Astrocyte of the cerebellum (primary cell): Measurements from ENCODE around the gene ZNF326.

ENCODE experiments used
- DNase-seq: peaks from one replicate; pipeline ENCODE4 v3.0.0-alpha.2; 2011; ENCODE audit warnings: low read depth
- H3K4me3 ChIP-seq: 2 replicates; pipeline ENCODE4 v1.5.1; 2011; ENCODE audit warnings: mild to moderate bottlenecking, low read depth, low read length, moderate library complexity
- CTCF ChIP-seq: IDR thresholded peaks from 2 replicates; pipeline ENCODE4 v1.5.1; 2012; ENCODE audit warnings: low read length, low read depth, moderate library complexity, mild to moderate bottlenecking; ENCODE audit errors: missing control alignments
- in situ Hi-C: cut with HindIII; loops from 2 replicates; pipeline ENCODE4 v1.10.0; 2017; ENCODE audit warnings: low sequenced_read_pairs

ZNF326 gene

GRCh38 chr1:90012300-90012699, 17.4 kb downstream of the ZNF326 start:
- H3K4me3 ChIP-seq: no peak overlapping the region
- no peak for TF ChIP-seq CTCF
- no peak for DNase-seq
- in situ Hi-C loops: no loop called here

- in situ Hi-C loops: no loop called here
- no peak for TF ChIP-seq CTCF
- H3K4me3 ChIP-seq: no peak overlapping the region
- DNase-seq: no peak
Observed at GRCh38 chr1:90023691-90024090, 28.8 kb downstream of the ZNF326 start.

- in situ Hi-C loops: no loop called here
- H3K4me3 ChIP-seq: no peak overlapping the region
- TF ChIP-seq CTCF: no peak
- DNase-seq: no peak
Observed at GRCh38 chr1:90027281-90027680, 32.4 kb downstream of the ZNF326 start.

GRCh38 chr1:90039652-90040051, 44.7 kb downstream of the ZNF326 start:
- in situ Hi-C loops: no loop called here
- no peak overlapping the region for H3K4me3 ChIP-seq
- no peak for TF ChIP-seq CTCF
- DNase-seq: no peak

GRCh38 chr1:90043586-90043985, 48.7 kb downstream of the ZNF326 start:
- in situ Hi-C loops: no loop called here
- H3K4me3 ChIP-seq: no peak overlapping the region
- no peak for DNase-seq
- TF ChIP-seq CTCF: no peak

GRCh38 chr1:90044346-90044745, 49.4 kb downstream of the ZNF326 start:
- no peak overlapping the region for H3K4me3 ChIP-seq
- DNase-seq: no peak
- no peak for TF ChIP-seq CTCF
- in situ Hi-C loops: no loop called here
